Erythroblast (primary cell): ENCODE measurements around the gene PBLD.

ENCODE experiments used
- GATA1 ChIP-seq: IDR thresholded peaks from 2 replicates; pipeline ENCODE4 v1.6.1; 2011; ENCODE audit warnings: low read depth, mild to moderate bottlenecking, control low read depth, low read length, moderate library complexity
- POLR2A ChIP-seq: IDR thresholded peaks from 2 replicates; pipeline ENCODE4 v1.6.1; 2011; ENCODE audit warnings: mild to moderate bottlenecking, low read length

- no peak for TF ChIP-seq POLR2A
- TF ChIP-seq GATA1: no peak
Observed at GRCh38 chr10:68239596-68240150, 93.1 kb downstream of the PBLD start.
